GM18526 (cell line): Measurements from ENCODE around the gene KCNJ12.

ENCODE experiments used
- POLR2A ChIP-seq: IDR thresholded peaks from 3 replicates; pipeline ENCODE4 v1.6.1; 2011; ENCODE audit not compliant: insufficient read length; ENCODE audit errors: extremely low read depth

The KCNJ12 gene

GRCh38 chr17:21376081-21376758 is at the start of gene KCNJ12:
Gene KCNJ12 (plus strand): TSS chr17:21376357. CDS start chr17:21415343, 38,986 bp downstream.
- TF ChIP-seq POLR2A: no peak

GRCh38 chr17:21330436-21331160 is 45.6 kb upstream of the KCNJ12 start:
- TF ChIP-seq POLR2A: no peak

GRCh38 chr17:21339011-21339410 is 37.1 kb upstream of the KCNJ12 start:
- TF ChIP-seq POLR2A: no peak

DNA sequence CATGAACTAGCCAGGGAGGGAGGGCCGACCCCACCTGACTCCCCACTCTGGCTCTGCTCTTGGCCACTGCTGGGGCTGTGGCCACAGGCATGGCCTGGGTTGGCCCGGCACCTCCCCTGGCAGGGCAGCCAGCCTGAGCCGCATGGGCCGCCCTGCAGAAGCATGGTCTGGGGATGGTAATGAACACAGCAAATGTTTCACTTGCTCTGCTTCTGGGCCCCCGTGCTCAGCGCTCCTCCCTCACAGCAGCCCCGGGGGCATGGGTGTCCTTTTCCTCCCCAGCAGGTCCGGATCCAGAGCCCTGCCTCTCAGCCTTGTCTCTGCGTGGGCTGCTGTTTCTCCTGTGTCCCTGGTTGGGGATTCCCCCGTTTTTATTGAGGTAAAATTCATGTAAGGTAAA is 30.9 kb upstream of the KCNJ12 start:
- no peak for TF ChIP-seq POLR2A

- no peak for TF ChIP-seq POLR2A
Measured at GRCh38 chr17:21351366-21352065, 24.6 kb upstream of the KCNJ12 start.

DNA sequence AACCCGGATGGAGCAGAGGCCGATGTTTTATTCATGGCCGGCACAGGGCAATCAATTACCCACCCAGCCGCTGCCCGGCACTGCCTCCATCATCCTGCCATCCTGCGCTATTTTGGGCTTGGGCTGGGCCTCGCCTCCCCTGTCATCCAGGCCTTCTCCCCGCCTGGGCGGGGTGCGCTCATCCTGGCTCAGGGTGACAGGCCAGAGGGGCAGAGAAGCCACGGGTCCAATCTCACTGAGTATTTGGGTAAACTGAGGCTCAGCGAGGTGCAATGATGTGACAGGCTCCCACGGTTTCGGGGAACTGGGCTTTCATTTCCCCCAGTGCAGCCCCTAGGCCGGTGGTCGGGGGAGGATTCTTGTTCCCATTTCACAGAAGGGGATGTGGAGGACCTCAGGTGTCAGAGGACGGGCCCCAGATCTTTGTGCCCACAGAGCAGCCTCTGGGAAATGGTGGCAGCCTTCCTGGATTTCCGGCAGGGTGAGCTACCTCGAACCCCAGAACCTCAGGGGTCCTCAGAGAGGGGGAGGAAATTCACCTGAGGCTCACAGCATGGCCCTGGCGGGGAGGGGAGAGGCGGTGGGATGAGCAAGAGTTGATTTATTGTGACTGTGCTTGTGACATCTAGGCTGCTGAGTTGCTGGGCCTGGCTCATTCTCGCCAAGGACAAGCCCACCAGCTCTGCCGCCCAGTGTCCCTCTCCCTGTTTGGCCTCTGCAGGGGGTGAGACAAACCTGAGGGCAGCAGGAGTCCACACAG is 23.8 kb upstream of the KCNJ12 start:
- TF ChIP-seq POLR2A: no peak

- no peak for TF ChIP-seq POLR2A
Measured at GRCh38 chr17:21352981-21353265, 23.2 kb upstream of the KCNJ12 start.

DNA sequence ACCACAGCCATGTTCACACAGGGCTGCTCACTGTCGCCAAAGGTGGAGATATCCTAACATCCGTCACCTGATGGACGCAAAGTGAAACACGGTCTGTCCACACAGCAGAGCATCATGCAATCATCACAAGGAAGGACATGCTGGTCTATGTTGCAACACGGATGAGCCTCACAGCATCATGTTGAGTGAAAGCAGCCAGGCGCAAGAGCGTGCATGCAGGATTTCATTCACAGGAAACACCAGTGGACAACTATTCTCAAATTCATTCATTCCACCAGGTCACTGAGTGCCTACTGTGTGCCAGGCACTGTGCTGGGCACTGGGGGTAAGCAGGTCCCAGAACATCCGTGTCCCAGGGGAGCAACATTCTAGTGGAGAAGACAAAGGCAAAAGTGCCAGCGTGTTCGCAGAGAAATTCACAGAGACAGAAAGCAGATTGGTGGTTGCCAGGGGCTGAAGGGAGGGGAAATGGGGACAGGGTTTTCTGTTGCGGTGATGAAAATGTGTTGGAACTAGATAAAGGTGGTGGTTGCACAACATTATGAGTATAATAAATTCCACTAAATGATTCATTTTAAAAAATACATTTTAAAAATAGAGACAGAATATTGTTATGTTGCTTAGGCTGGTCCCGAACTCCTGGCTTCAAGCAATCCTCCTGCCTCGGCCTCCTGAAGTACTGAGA is 22.7 kb upstream of the KCNJ12 start:
- TF ChIP-seq POLR2A: no peak

DNA sequence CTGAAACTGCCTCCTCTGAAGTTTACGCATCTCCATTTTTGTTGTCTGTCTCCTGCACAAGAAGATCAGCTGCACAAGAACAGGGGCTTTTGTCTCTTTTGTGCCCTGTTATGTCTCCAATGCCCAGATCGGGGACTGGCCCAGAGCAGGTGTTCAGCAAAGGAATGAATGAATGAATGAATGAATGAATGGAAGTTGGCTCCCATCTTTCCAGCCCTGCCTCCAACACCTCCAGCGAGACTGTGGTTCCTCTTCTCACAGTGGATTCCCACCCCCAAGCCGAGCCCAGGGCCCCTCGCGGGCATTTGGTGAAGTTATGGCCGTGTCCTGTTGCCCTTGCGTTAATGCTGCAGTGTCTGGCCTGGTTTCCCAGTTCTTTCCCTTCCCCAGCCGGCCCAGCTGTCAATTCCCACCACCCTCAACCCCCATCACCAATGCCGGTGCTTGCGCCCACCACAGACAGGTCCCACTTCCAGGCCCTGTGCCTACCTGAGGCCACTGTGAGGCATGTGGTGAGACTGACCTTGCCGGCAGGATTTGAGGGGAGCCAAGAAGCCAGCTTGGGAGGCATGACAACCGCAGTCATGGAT is 21.3 kb upstream of the KCNJ12 start:
- TF ChIP-seq POLR2A: no peak

- TF ChIP-seq POLR2A: no peak
Measured at GRCh38 chr17:21355586-21355985, 20.6 kb upstream of the KCNJ12 start.

DNA sequence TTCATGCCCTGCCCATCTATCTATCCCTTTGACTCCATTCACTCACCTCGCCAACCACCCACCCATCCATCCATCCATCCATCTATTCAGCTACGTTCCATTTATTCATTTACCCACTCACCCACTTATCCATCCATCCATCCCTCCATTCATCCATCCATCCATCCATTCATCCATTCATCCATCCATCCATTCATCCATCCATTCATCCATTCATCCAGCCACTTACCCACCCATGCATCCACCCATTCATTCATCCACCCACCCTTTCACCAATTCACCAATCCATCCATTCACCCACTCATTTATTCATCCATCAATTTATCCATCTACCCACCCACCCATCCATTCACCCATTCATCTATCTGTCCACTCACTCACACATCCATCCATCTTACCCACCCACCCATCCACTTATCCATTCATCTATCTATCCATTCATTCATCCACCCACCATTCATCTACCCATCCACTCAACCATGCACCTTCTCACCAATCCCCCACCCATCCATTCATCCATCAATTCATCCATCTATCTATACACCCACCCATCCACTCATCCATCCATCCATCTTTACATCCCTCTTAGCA is 19.5 kb upstream of the KCNJ12 start:
- no peak for TF ChIP-seq POLR2A

GRCh38 chr17:21357281-21357680 is 18.9 kb upstream of the KCNJ12 start:
- TF ChIP-seq POLR2A: no peak

DNA sequence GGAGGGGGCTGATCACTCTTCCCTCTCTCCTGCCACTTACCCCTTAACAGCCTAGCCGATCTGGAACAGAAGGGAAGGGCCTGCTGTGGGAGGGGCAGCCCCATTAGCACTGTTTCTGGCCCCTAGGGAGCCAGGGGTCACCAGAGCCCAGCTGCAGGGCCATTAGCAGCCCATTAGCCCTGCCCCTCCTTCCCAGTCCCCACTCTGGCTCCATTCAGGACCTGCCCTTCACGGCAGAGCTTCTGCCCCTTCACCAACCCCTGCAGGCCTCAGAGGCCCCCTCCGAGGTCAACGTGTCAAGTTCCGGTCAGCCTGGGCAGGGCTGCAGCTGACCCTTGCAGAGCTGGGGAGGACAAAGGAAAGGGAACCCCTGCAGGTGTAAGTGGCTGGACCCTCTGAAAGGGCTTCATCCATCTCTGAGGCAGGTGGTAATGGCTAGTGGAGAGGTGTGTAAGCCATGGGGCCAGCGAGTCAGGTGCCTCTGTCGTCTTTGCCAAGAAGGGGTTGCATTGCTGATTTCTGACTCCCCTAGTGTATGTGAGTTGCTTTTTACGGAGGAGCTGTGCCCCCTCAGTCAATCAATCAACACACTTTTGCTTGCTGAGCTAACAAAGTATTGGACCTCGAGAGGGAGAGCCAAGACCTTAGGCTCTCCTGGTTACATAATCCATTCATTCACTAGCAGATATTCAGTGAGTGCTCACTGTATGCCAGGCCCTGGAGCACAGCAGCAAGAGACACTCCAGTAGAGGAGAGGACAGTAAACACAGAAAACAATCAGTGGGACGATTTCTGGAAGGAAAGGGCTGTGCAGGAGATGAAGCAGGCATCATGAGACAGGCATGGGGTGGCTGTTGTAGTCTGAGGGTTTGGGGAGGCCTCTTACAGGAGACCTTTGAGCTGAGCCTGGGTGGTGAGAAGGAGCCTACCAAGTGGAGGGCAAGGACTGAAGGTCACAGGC is 18.2 kb upstream of the KCNJ12 start:
- no peak for TF ChIP-seq POLR2A

GRCh38 chr17:21358682-21359482 is 17.3 kb upstream of the KCNJ12 start:
- TF ChIP-seq POLR2A: no peak
